ENCODE data around the gene TMEM143. TPM values are rescaled to one million over a fixed set of nuclear protein-coding genes. Genes with fewer than 3 reads are reported as not detected.

The TMEM143 gene
- total and polyA plus RNA-seq, 7 experiments from 2014 or later, result 5.7 to 39.8 (median 14.0) TPM

DNA sequence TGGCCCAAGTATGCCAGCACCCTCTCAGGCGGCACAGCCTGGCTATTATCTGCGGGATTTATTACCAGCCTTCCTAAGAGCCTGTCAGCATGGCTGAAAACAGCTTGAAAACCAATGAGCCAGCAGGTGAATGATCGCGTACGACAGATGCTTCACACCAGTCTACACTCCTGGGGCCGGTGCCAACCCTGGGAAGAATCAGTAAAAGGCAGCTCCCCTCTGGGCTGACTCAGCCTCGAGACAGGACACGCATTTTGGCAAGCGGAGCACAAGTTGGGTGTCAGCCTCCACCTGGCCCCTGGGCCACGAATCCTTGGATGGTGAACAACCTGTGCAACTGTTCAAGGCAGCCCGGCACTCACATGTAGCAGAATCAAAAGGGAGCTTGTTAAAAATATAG, 22.7 kb downstream of the TMEM143 start:
- Histone ChIP-seq H3K36me3 (ENCODE audit: control insufficient read depth in 2 of 3, insufficient read depth in 3 of 3, low read length in 3 of 3) (peaks cover 0 to 27% (median 0%) of the 10 kb centered on the region in 3 experiments), H3K27me3 (ENCODE audit: control insufficient read depth in 2 of 2, insufficient read depth in 2 of 2, low read length in 2 of 2) (no peaks in the 10 kb centered on the region), H3K4me3 (ENCODE audit: low read length) (no peak overlapping the region), H3K4me1 (ENCODE audit: control insufficient read depth in 2 of 2, insufficient read depth in 2 of 2, low read length in 2 of 2) (no peaks in the 10 kb centered on the region), H3K9me3 (ENCODE audit: control insufficient read depth in 2 of 3, low read length in 3 of 3) (no peaks in the 10 kb centered on the region), H3K27ac (ENCODE audit: low read depth, low read length) (no peak overlapping the region)
- Mint-ChIP-seq H3K27me3 (no peaks in the 10 kb centered on the region), H3K27ac (no peak overlapping the region), H3K9me3 (peaks cover 0 to 1% (median 0%) of the 10 kb centered on the region in 11 donors), H3K4me1 (no peaks in the 10 kb centered on the region), H3K4me3 (no peak overlapping the region), H3K36me3 (peaks cover 0 to 12% (median 0%) of the 10 kb centered on the region in 5 donors)
- no peak for DNase-seq
- no peak for ATAC-seq
- intact Hi-C loops (cut with micrococcal nuclease), result no loop called here
- ChIA-PET CTCF (interaction anchor here (0.6 to 12.3 kb wide), 4 partner anchors 10 to 107 kb away, joined by 3 to 217 read pairs (median 4); partner anchors contain the start of gene EMP3), POLR2A (interaction anchor here (0.6 kb wide), 2 partner anchors 164 to 902 kb away, joined by 3 read pairs; no protein-coding TSS in a partner anchor)

DNA sequence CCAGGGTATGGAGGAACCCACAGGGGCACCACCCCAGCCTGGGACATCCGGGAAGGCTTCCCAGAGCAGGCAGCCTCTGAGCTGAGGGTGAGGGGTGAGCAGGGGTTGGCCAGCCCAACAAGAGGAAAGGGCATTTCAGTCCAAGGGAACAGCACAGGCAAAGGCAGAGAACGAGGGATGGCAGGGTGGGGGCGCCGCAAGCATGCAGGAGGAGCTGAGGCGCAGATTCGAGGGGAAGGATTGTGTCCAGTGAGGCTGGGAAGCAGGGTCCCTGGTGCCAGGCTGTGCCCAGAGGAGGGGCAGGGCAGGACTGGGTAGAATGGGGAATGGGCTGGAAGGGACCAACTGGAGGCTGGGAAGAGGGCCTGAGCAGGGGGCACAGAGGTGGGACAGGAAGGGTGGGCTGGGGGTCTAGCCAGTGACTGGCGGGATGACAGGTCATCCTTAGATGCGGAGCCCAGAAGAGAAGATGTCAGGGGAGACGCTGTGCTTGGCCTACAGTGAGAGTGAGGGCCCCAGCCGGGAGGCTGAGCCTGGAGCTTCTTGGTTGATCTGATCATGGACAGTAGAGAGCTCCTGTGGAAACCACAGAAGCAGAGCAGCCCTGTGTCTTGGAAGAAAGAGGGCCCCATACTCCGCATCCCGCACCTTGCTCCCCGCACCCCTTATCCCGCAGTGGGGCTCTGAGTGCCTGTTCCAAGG, 24.8 kb downstream of the TMEM143 start:
- Mint-ChIP-seq H3K27me3 (no peaks in the 10 kb centered on the region), H3K36me3 (peaks cover 0 to 12% (median 0%) of the 10 kb centered on the region in 5 donors), H3K9me3 (peaks cover 0 to 1% (median 0%) of the 10 kb centered on the region in 11 donors), H3K4me3 (no peak overlapping the region), H3K27ac (peak overlapping the region in 1 of 9 donors; percentile 78), H3K4me1 (peaks cover 8 to 12% (median 10%) of the 10 kb centered on the region in 7 donors)
- DNase-seq (no peak), ATAC-seq (no peak)
- intact Hi-C loops (cut with micrococcal nuclease), result loop anchor here in 1 of 2 donors (10.0 kb wide), 1 partner anchor 246 kb away; no protein-coding TSS in a partner anchor
- no peaks in the 10 kb centered on the region for H3K9me3 ChIP-seq (ENCODE audit: control insufficient read depth in 2 of 3, low read length in 3 of 3)
- H3K27ac ChIP-seq (ENCODE audit: low read depth, low read length), result no peak overlapping the region
- CTCF ChIA-PET, result interaction anchor here (0.6 to 12.3 kb wide), 2 partner anchors 18 to 1089 kb away, joined by 4 to 217 read pairs; partner anchors contain the start of gene EMP3
- H3K4me3 ChIP-seq (ENCODE audit: low read length), result no peak overlapping the region
- POLR2A ChIA-PET, result interaction anchor here (10.5 kb wide), 1 partner anchor 18 kb away, joined by 424 read pairs; the partner anchor contains the start of gene EMP3
- peaks cover 0 to 27% (median 0%) of the 10 kb centered on the region in 3 experiments for H3K36me3 ChIP-seq (ENCODE audit: control insufficient read depth in 2 of 3, insufficient read depth in 3 of 3, low read length in 3 of 3)
- H3K4me1 ChIP-seq (ENCODE audit: control insufficient read depth in 2 of 2, insufficient read depth in 2 of 2, low read length in 2 of 2), result peaks cover 5 to 7% of the 10 kb centered on the region in 2 donors
- H3K27me3 ChIP-seq (ENCODE audit: control insufficient read depth in 2 of 2, insufficient read depth in 2 of 2, low read length in 2 of 2), result no peaks in the 10 kb centered on the region

DNA sequence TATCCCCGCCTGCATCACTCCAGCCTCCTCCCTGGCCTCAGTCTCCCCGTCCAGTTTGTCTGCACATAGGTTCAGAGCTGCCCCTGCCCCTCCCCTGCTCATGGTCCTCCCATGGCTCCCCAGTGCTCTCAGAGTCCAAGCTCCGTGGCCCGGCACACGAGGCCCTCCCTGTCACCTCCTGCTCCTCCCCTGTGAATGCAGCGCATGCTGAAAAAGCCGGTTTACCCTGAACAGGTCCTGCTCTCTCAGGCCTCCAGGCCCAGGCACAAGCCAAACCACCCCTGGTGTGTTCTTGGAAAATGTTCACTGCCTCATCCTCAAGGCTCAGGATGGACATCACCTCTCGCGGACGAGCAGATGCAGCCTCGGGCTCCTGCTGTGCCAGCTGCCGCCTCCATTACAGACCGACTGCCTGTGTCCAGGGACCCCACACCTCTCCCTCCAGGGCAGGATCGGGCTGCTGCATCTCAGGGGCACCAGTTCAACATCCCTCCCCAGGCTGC, 25.4 kb downstream of the TMEM143 start:
- H3K4me1 Mint-ChIP-seq, result peaks cover 9 to 15% (median 11%) of the 10 kb centered on the region in 7 donors
- peaks cover 0 to 1% (median 0%) of the 10 kb centered on the region in 11 donors for H3K9me3 Mint-ChIP-seq
- DNase-seq, result no peak
- H3K27me3 ChIP-seq (ENCODE audit: control insufficient read depth in 2 of 2, insufficient read depth in 2 of 2, low read length in 2 of 2), result no peaks in the 10 kb centered on the region
- no peak overlapping the region for H3K27ac Mint-ChIP-seq
- no peak overlapping the region for H3K27ac ChIP-seq (ENCODE audit: low read depth, low read length)
- H3K36me3 Mint-ChIP-seq, result peaks cover 0 to 8% (median 0%) of the 10 kb centered on the region in 5 donors
- no peaks in the 10 kb centered on the region for H3K9me3 ChIP-seq (ENCODE audit: control insufficient read depth in 2 of 3, low read length in 3 of 3)
- H3K36me3 ChIP-seq (ENCODE audit: control insufficient read depth in 2 of 3, insufficient read depth in 3 of 3, low read length in 3 of 3), result peaks cover 0 to 28% (median 0%) of the 10 kb centered on the region in 3 experiments
- no peak for ATAC-seq
- no peak overlapping the region for H3K4me3 ChIP-seq (ENCODE audit: low read length)
- H3K4me1 ChIP-seq (ENCODE audit: control insufficient read depth in 2 of 2, insufficient read depth in 2 of 2, low read length in 2 of 2), result peaks cover 5 to 7% of the 10 kb centered on the region in 2 donors
- CTCF ChIA-PET, result interaction anchor here (0.6 to 12.3 kb wide), 2 partner anchors 18 to 1089 kb away, joined by 4 to 217 read pairs; partner anchors contain the start of gene EMP3
- H3K27me3 Mint-ChIP-seq, result no peaks in the 10 kb centered on the region
- POLR2A ChIA-PET, result interaction anchor here (10.5 kb wide), 1 partner anchor 18 kb away, joined by 424 read pairs; the partner anchor contains the start of gene EMP3
- H3K4me3 Mint-ChIP-seq, result no peak overlapping the region
- intact Hi-C loops (cut with micrococcal nuclease), result loop anchor here in 1 of 2 donors (10.0 kb wide), 1 partner anchor 246 kb away; no protein-coding TSS in a partner anchor

DNA sequence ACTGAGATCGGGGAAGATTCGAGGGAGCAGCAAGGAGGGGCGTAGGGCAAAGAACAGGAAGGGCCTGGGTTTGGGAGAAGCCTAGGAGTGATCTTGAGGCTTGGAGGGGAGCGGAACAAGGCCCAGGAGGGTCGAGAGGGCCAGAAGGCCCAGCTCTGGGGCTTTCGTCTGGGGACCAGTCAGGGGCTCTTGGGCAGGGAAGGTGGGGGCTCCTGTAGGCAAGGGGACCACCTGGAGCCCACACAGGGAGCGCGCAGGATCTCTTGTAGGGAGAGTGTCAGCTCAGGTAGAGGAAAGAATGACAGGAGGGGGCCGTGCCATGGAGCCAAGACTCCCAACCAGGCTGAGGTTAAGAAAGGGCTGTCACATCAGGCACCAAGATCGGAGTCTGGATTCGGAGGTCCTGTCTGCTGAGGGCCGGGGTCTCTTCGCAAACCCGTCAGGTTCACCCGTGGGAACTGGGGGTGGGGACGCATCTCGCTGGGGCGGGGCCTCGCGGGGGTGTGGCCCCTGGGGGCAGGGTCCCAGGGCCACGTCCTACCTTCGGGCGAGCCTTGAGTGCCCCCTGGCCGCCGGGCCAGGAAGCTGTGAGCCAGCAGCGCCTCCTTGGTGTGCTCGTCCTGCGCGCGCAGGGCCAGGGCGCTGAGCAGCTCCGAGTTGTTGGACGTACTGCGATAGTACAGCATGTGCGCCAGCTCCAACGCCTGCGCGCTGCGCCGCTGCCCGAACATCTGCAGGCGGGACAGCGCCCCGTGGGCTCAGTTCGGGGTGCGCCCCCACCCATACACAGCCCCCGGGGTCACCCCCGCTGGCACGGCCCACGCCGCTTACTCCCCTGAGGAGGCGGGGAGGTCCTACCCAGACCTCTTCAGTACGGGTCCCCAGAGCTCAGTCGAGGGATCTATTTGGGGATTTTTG, 30.0 kb downstream of the TMEM143 start:
- Mint-ChIP-seq H3K4me3 (peak overlapping the region; percentile 83 to 100 (median 97)), H3K4me1 (peaks cover 25 to 61% (median 47%) of the 10 kb centered on the region in 7 donors), H3K27me3 (no peaks in the 10 kb centered on the region), H3K9me3 (no peaks in the 10 kb centered on the region), H3K27ac (peak overlapping the region; percentile 93 to 100 (median 97)), H3K36me3 (peaks cover 0 to 23% (median 10%) of the 10 kb centered on the region in 5 donors)
- intact Hi-C loops (cut with micrococcal nuclease), result loop anchor here (1.0 to 10.0 kb wide), 17 partner anchors 12 to 1543 kb away; partner anchors contain the start of genes AKT1S1 (in 1 of the 2), AP2A1 (in 1 of the 2), DBP (in 1 of the 2) and FTL (in 1 of the 2)
- ATAC-seq (peak; percentile 77), DNase-seq (peak; percentile 90 to 96 (median 93))
- CTCF ChIA-PET, result interaction anchor here (0.6 to 12.3 kb wide), 20 partner anchors 13 to 1816 kb away, joined by 3 to 217 read pairs (median 5); partner anchors contain the start of genes EMP3, KDELR1, SYNGR4 and TMEM143
- POLR2A ChIA-PET, result interaction anchor here (0.6 to 10.5 kb wide), 15 partner anchors 13 to 1430 kb away, joined by 3 to 424 read pairs (median 6); partner anchors contain the start of genes CARD8, DBP, EMP3 and KDELR1
- Histone ChIP-seq H3K27me3 (ENCODE audit: control insufficient read depth in 2 of 2, insufficient read depth in 2 of 2, low read length in 2 of 2) (no peaks in the 10 kb centered on the region), H3K4me3 (ENCODE audit: low read length) (peak overlapping the region; percentile 77), H3K4me1 (ENCODE audit: control insufficient read depth in 2 of 2, insufficient read depth in 2 of 2, low read length in 2 of 2) (peaks cover 32 to 43% of the 10 kb centered on the region in 2 donors), H3K27ac (ENCODE audit: low read depth, low read length) (peak overlapping the region; percentile 95), H3K36me3 (ENCODE audit: control insufficient read depth in 2 of 3, insufficient read depth in 3 of 3, low read length in 3 of 3) (peaks cover 0 to 4% (median 0%) of the 10 kb centered on the region in 3 experiments), H3K9me3 (ENCODE audit: control insufficient read depth in 2 of 3, low read length in 3 of 3) (no peaks in the 10 kb centered on the region)

DNA sequence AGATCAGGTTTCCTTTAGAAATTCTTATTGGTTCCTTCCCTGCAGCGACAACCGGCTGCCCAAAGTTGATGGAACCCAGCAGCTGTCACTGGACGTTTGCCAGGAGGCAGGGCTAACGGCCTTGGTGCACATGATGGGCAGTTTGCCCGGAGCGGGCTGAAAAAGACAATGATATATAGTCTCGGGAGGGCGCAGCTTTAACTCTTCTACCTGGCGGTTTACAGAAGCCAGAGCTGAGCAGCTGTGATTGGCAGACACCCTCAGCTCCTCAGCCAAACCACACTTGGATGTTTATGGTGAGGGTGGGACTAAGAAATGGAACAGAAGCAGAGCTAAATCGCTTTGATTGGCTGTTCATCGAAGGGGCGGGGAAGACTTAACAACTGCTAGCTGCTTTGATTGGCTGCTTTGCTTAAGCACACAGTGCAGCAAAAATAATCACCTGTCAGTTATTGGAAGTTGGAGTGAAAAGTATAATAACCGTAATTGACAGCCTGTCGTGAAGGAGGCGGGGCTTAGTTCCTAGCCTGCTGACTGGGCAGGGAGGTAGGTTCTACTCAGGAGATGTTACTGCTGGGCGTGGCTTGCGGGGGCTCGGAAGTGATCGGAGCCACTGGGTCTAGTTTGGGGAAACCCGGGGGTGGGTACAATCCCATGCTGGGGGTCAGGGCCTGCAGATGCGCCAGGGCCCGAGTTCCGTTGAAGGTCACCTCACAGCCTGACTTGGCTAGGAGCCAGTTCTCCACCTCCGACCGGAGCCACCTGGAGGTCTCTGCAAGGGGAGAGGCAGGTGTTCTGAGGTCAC, 30.9 kb downstream of the TMEM143 start:
- H3K36me3 Mint-ChIP-seq, result peaks cover 0 to 28% (median 15%) of the 10 kb centered on the region in 5 donors
- intact Hi-C loops (cut with micrococcal nuclease), result loop anchor here (1.0 to 10.0 kb wide), 17 partner anchors 12 to 1544 kb away; partner anchors contain the start of genes AKT1S1 (in 1 of the 2), AP2A1 (in 1 of the 2), CYTH2 (in 1 of the 2) and DBP (in 1 of the 2)
- ATAC-seq (peak; percentile 82), DNase-seq (peak; percentile 77 to 99 (median 97))
- peak overlapping the region; percentile 83 to 100 (median 97) for H3K4me3 Mint-ChIP-seq
- H3K4me1 ChIP-seq (ENCODE audit: control insufficient read depth in 2 of 2, insufficient read depth in 2 of 2, low read length in 2 of 2), result peaks cover 41 to 49% of the 10 kb centered on the region in 2 donors
- H3K27me3 Mint-ChIP-seq, result no peaks in the 10 kb centered on the region
- H3K27me3 ChIP-seq (ENCODE audit: control insufficient read depth in 2 of 2, insufficient read depth in 2 of 2, low read length in 2 of 2), result no peaks in the 10 kb centered on the region
- peaks cover 28 to 67% (median 53%) of the 10 kb centered on the region in 7 donors for H3K4me1 Mint-ChIP-seq
- H3K27ac Mint-ChIP-seq, result peak overlapping the region; percentile 93 to 100 (median 97)
- peak overlapping the region; percentile 95 for H3K27ac ChIP-seq (ENCODE audit: low read depth, low read length)
- no peaks in the 10 kb centered on the region for H3K9me3 ChIP-seq (ENCODE audit: control insufficient read depth in 2 of 3, low read length in 3 of 3)
- H3K36me3 ChIP-seq (ENCODE audit: control insufficient read depth in 2 of 3, insufficient read depth in 3 of 3, low read length in 3 of 3), result peaks cover 0 to 6% (median 3%) of the 10 kb centered on the region in 3 experiments
- H3K9me3 Mint-ChIP-seq, result no peaks in the 10 kb centered on the region
- POLR2A ChIA-PET, result interaction anchor here (0.5 to 10.5 kb wide), 21 partner anchors 12 to 1431 kb away, joined by 3 to 424 read pairs (median 4); partner anchors contain the start of genes CARD8, DBP, EMP3 and KDELR1
- H3K4me3 ChIP-seq (ENCODE audit: low read length), result peak overlapping the region; percentile 77
- CTCF ChIA-PET, result interaction anchor here (0.5 to 12.3 kb wide), 11 partner anchors 12 to 1816 kb away, joined by 3 to 217 read pairs (median 6); partner anchors contain the start of genes EMP3, KDELR1 and ZNF114

Measured in naive thymus-derived CD4-positive, alpha-beta T cell (primary cell).